ENCODE results near the gene ITFG1.

Gene ITFG1

DNA sequence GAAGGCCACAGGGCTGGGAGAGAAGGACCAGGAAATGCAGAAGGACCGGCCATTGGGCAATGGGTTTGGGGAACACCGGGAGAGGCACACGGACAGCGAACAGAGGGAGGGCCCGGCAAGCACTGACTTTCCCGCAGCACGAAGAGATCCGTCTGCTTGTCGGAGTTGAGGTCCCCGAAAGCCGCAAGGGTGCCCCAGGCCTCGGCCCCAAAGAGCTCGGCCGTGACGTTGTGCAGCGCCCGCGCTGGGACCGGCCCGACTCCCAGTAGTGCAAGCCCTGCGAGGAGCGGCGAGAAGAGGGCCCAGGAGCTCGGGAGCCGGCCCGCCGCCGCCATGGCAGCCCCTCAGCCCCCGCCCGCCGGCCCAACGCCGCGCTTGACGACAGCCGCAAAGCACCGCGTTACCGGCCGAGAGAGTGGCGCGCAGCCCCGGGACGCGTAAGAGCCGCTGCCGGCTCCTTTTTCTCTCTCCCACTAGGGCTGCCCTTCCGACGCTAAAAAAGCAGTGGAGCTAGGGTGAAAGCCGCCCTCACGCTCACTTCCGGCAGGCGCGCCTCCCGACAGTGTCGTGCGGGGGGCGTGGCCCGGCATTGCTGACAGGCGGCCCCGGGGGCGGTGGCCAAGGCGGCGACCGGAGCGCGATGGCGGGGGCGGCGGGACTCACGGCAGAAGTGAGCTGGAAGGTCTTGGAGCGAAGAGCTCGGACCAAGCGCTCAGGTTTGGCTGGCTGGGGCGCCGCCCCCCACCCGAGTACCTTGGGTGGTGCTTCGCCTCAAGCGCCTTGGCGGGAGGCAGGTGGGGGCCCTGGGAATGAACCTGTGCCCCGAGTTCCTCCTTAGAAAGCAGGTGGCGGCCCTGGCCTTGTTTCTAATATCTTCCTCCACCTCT lies at the start of gene ITFG1, which contains the start of gene PHKB:
TSS of gene ITFG1 (minus strand) at position 353 of the 887 bp plus-strand sequence. CDS start at position 335, 18 bp downstream.
TSS of gene PHKB (plus strand) at position 621 of the 887 bp plus-strand sequence. CDS start at position 641, 20 bp downstream.
- DNase-seq (ENCODE audit: low read depth), result peak; percentile 82

- DNase-seq (ENCODE audit: low read depth), result no peak
These were observed 46.8 kb upstream of the ITFG1 start for GRCh38 chr16:47507701-47508100.

DNA sequence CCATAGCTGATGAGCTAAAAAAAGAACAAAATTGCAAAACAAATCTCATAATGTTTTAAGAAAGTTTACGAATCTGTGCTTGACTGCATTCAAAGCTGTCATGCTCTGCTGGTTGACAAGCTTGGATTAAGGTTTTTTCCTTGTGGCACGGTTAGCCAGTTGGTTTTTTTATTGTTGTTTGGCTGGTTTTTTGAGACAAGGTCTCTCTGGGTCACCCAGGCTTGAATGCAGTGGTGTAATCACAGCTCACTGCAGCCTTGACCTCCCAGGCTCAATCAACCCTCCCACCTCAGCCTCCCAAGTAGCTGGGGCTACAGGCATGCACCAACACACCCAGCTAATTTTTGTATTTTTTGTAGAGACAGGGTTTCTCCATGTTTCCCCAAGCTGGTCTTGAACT lies 45.9 kb upstream of the ITFG1 start:
- DNase-seq (ENCODE audit: low read depth), result no peak

DNA sequence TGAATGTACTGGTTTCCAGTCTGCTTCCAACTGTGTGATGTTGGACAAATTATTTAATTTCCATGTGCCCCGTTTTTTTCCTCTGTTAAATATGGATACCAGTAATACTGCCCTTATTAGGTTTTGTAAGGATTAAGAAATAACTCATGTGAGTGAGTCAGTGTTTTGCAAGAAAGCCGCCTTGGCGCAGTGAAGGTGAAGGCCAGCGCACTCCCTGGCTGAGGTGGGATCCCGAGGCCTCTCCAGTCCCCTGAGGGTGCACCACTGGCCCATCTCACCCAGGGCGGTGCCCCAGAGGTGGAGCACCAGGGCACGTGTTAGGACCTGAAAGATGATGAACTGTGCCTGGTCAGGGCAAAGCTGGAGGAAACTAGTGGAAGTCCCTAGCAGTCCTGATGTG lies 43.7 kb upstream of the ITFG1 start:
- no peak for DNase-seq (ENCODE audit: low read depth)

DNA sequence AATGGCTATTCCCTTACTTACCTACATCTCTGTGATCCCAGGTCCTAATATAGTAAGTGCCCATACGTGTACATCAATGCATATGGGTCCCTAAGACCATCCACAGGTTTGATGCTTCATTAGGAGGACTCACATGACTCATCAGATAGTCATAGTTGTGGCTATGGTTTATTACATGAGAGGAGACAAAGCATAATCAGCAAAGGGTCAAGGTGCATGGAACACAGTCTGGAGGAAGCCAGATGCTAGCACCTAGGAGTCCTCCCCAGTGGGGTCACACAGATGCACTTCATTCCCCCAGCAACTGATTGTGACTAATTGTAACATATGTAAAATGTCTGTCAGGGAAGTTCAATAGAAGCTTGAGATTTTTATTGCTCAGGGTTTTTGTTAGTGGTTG lies 43.1 kb upstream of the ITFG1 start:
- DNase-seq (ENCODE audit: low read depth), result no peak

GRCh38 chr16:47499700-47500264 lies 38.9 kb upstream of the ITFG1 start:
- no peak for DNase-seq (ENCODE audit: low read depth)

DNA sequence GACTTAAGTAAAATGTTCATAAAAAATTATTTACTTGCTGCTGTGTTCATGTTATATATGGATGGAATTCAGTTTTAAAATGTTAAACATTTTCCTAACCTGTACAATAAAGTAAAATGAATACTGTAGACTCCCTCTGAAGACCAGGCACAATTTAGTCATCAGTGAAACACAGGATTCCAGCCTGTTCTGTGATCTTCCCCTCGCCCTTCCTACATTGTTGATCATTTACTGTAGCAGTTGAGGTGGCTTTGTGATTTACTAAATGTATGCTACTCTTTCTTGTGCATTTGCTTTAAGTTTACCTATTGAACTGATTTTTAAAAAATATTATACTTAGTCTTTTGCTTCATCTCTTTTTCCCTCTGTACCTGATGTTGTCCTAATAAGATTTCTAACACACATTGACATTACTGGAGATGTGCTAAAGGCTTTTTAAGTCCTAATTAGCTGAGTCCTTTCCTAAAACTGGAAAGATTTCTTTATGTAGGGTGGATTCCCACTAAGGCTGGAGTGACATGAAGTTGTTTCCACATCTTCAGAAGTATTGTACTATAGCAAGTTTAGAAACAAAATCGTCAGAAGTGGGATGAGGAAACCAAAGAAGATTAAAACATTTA lies 38.3 kb upstream of the ITFG1 start:
- DNase-seq (ENCODE audit: low read depth), result no peak

DNA sequence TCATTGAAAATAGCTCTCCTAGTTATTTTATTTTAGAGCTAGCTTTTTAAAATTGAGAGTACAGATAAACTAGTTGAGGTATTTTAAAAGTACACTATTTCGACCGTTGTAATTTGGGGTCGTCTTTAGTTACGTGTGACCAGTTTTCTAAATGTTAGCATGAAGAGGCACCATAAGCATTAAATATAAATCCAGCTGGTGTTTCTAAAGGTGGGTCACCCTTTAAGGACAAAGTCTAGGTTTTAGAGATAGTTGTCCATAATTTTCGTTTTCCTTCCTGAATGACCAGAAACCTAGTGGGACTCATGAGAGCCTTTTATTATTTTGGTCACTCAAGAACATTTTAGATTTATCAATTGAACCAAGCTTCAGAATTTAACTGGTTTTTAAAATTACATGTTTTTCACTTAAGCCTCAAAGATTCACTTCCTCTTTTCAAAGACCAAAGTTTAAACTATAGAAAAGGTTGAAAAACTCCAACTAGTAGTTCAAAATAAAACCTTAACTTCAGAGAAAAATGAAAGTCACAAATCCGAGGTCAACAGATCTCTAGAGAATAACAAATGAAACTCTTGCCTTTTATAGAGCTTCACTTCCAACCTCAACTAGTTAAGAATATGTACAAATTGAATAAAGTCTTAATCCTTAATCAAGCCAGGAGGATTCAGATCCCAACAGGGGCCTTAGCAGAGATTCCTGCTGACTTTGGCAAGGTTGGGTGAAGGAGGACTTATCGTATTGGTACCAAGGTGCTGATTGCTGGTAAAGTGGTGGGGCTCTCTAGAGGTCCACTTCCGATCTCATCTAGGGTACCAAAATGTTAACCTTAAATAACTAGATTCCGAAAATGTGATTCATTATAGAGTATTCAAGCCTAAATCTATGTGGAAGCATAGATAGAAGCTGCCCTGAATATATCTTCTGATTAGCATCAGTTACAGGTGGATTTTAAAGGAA lies 32.8 kb upstream of the ITFG1 start:
- DNase-seq (ENCODE audit: low read depth), result no peak

GRCh38 chr16:47492428-47493377 lies 31.8 kb upstream of the ITFG1 start:
- peak; percentile 75 for DNase-seq (ENCODE audit: low read depth)

DNA sequence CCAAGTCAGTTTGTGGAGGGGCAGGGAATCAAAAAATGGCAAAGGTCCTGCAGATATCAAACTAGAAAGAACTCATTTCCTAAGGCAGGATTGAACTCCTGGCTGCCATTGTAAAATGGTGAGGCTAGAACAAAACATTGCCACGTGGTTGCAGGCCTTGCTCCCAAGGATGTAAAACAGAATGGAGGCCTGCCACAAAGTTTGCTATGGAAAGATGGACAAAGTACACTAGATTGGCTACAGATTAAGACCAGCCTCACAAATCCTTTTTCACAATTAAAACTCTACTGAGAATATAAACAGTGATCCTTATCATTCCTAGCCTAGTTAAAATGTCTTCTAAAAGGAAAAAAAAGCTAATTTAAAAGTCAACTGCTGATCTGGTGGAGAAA lies 31.2 kb upstream of the ITFG1 start:
- DNase-seq (ENCODE audit: low read depth), result no peak

DNA sequence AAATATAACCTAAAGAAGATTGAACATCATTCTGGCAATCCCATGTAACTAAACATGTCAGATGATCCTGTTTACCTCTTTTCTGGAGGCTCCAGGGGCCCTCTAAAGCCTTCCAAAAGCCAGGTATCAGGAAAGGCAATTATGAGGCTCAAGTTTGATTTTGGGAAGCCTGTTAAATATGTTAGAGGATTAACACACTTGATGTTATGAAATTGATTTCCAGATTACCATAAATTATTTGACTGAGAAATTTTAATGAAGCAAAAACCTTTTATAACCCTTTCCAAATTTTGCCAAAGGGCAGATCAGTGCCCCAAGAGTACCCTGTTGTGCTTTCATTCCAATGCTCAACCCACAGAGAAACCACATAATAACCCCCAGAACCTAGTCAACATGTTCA lies 29.6 kb upstream of the ITFG1 start:
- no peak for DNase-seq (ENCODE audit: low read depth)

GRCh38 chr16:47488051-47488450 lies 27.2 kb upstream of the ITFG1 start:
- DNase-seq (ENCODE audit: low read depth), result no peak

- DNase-seq (ENCODE audit: low read depth), result no peak
These were observed 26.0 kb upstream of the ITFG1 start for GRCh38 chr16:47486856-47487255.

- DNase-seq (ENCODE audit: low read depth), result no peak
These were observed 22.8 kb upstream of the ITFG1 start for GRCh38 chr16:47483616-47484015.

- no peak for DNase-seq (ENCODE audit: low read depth)
These were observed 21.0 kb upstream of the ITFG1 start for GRCh38 chr16:47481698-47482374.

- no peak for DNase-seq (ENCODE audit: low read depth)
These were observed 19.5 kb upstream of the ITFG1 start for GRCh38 chr16:47480410-47480809.

DNA sequence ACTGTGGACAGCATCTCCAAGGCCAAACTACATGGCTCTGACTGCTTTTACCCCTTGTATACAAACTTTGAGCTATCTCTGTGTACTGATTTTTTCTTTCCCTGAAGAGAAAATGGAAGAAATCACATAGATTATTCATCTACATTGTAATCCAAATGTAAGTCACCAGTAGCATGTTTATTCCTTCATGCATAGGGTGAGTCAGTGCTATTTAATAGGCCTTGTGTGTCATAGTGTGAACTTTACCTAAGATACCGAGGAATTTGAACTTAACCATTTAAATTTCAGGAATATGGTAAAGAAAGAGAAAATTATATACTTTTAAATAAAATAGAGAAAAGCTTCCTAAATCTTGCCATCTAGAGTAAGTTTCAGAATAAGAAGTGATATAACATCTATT lies 16.8 kb upstream of the ITFG1 start:
- DNase-seq (ENCODE audit: low read depth), result no peak

- DNase-seq (ENCODE audit: low read depth), result no peak
These were observed 15.9 kb upstream of the ITFG1 start for GRCh38 chr16:47476654-47477345.

GRCh38 chr16:47475786-47476185 lies 14.9 kb upstream of the ITFG1 start:
- DNase-seq (ENCODE audit: low read depth), result no peak

GRCh38 chr16:47473792-47474191 lies 12.9 kb upstream of the ITFG1 start:
- DNase-seq (ENCODE audit: low read depth), result no peak

Measured in stromal cell of bone marrow (primary cell).